Stimulated activated CD4-positive, alpha-beta T cell treated with anti-CD3 and anti-CD28 coated beads, Interleukin-4, amount 100 ng/mL, for 24 hours (primary cell): ENCODE measurements around the gene CD226.
"Not testable (repeated sequence)": the region's sequence is repeated elsewhere in the genome, so short reads cannot be mapped to it uniquely, and the experiment has no call there.

Experiments
- DNase-seq: peaks from one replicate; pipeline ENCODE4 v3.0.0-alpha.2; 2020

The CD226 gene

DNA sequence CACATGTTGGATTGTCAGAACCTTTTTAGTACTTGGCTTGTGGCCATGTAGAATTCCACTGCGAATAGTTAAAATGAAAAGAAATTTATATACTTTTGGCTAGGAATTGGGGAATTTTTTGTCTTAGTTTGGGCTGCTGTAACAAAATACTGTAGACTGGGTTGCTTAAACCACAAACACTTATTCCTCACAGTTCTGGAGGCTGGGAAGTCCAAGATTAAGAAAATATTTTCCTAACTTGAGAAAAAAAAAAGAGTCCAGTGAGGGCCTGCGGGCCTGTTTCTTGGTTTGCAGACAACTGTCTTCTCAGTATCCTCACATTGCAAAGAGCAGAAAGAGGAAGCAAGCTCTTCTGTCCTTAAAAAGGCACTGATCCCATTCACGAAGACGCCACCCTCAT, 81.9 kb downstream of the CD226 start:
- no peak for DNase-seq

DNA sequence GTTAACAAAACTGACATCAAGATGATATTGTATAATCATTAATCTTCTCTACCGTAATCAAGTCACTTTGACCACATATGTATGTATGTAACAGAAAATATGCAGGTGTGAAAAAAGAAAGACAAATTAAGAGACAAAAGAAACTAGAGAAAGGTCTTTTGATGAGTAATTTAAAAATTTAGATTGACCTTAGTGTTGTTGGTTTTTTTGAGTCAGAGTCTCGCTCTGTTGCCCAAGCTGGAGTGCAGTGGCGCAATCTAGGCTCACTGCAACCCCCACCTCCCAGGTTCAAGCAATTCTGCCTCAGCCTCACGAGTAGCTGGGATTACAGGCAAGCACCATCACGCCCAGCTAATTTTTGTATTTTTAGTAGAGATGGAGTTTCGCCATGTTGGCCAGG, 82.9 kb downstream of the CD226 start:
- not testable (repeated sequence) for DNase-seq

- DNase-seq: no peak
These were observed 88.8 kb downstream of the CD226 start for GRCh38 chr18:69858897-69859296.

- no peak for DNase-seq
These were observed 93.2 kb downstream of the CD226 start for GRCh38 chr18:69854455-69854854.

- DNase-seq: no peak
These were observed 94.6 kb downstream of the CD226 start for GRCh38 chr18:69853051-69853450.

DNA sequence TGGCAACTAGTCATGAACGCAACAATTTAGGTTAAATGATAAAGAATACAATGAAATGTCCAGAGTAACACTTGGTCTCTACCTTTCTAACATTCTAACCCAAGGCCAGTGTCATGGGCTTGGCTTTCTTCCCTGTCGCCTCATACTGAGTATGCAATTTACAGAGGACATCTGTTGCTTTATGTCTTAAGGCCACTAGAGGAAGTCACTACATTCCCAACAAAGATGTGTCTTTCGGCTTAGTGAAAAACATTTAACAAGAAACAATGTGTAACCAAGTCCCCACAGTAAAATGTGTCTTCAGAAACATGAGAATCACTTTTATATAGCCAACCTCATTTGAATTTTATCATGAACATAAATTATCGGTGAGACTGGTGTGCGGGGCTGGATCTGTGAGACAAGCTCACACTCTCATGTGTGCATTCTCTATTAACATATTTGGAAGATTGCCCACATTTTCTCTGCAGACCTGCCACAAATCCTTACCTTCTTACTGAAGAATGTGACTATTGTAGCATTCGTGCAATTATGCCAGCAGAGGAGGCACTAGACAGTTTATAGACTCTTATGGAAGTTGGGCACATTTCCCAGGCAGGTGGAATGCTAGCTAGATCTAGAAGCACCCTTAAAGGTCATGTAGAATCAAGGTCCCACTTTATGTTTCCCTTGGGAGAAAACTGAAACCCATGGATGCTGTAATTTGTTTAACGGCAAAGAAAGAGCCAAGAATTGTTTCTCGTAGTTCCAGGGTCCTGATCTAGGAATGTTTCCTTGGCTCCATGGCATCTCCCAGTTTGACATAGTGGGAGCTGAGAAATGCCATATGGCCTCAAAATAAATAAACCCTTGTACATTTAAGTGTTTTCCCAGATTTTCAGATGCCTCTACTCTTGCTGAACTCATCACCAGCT, 101.8 kb downstream of the CD226 start:
- no peak for DNase-seq

- DNase-seq: no peak
These were observed 103.0 kb downstream of the CD226 start for GRCh38 chr18:69844656-69845055.

GRCh38 chr18:69843015-69843414, 104.7 kb downstream of the CD226 start:
- DNase-seq: no peak

DNA sequence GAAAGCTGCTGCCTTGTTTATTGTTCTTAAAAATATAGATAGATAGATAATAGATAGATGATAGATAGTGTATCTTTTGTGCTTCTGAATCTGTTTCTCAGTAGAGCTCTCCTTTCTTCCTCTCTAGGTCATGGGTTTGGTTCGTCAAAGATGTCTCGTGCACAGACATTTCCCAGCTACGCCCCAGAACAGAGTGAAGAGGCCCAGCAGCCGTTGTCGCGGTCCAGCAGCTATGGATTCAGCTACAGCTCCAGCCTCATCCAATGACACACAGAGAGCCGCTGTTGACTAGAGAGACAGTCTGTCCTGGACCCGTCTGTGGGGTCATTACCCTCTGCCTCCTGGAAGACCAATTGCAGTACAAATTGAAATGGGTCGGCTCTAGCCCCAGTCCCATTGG, 106.6 kb downstream of the CD226 start:
- no peak for DNase-seq

- no peak for DNase-seq
These were observed 107.2 kb downstream of the CD226 start for GRCh38 chr18:69840445-69840844.

DNA sequence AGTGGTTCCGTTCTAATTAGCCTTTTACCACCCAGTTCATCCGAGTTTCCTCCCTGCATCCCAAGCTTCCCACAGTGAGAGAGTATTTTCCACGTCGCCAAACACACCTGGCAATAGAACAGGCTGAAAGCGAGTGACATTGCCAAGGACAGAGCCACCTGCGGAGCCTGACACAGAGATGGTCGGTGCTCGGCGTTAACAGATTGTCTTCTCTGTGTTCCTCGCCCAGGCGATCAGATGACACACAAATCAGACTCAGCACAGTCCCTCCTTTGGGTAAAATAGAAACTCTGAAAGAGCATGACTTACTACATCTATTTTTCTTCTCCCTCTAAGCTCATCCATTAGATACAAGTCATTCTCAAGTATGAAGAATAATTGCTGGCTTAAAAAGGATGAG, 107.7 kb downstream of the CD226 start:
- DNase-seq: no peak

DNA sequence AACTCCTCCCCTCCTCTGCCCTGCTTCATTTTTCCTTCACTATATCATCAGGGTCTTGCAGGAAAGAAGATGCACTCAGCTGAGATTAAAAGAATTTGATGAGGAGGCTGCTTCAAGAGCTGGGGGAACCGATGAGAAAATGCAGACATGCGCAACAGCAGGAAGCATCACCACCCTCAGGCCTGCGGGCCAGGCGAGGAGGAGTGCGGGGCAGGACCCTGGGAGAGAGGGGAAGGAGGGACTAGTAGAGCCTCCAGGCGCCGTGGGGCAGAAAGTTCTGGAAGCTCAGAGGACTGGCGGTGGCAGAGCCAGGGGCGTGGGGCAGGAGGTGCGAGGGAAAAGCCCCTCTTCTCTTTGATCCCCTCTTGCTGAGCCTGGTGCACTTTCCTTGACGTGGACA, 108.2 kb downstream of the CD226 start:
- no peak for DNase-seq

- DNase-seq: no peak
These were observed 108.9 kb downstream of the CD226 start for GRCh38 chr18:69838620-69839411.

DNA sequence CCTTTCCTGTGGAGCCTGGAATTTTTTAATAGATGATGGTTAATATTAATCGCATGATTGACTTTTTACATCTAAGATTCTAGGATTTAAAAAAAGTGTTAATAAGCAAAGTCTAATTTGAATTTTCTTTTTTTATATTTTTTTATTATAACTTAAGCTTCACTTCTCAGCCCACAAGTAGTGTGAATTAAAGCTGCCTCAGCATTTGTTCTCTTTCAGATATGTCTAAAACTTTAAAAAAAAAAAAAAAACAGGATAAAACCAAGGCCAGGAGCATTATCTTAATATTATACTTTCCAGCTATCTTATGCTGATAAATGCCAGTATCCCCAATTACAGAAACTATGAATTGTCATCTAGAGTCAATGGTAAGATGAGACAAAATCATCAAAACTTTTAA, 109.7 kb downstream of the CD226 start:
- no peak for DNase-seq

DNA sequence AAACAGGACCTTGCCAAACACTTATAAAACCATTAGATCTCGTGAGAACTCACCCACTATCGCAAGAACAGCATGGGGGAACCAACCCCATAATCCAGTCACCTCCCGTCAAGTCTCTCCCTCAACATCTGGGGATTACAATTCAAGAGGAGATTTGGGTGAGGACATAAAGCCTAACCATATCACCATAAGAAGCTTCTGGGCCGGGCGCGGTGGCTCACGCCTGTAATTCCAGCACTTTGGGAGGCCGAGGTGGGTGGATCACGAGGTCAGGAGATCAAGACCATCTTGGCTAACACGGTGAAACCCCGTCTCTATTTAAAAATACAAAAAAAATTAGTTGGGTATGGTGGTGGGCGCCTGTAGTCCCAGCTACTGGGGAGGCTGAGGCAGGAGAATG, 112.7 kb downstream of the CD226 start:
- DNase-seq: not testable (repeated sequence)

DNA sequence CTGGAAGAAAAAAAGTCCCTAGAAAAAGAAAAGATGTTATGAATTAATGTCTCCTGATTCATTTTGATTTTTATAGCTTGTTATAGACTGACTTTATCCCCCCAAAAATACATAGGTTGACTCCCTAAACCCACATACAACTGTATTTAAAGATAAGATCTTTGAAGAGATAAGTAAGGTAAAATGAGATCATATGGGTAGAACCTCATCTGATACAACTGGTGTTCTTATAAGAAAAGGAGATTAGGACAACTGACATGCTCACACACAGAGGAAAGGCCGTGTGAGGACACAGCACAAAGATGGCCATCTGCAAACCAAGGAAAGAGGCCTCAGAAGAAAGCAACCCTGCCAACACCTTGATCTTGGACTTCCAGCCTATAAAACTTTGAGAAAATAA, 117.5 kb downstream of the CD226 start:
- no peak for DNase-seq

- DNase-seq: no peak
These were observed 127.1 kb downstream of the CD226 start for GRCh38 chr18:69820538-69820937.

GRCh38 chr18:69819460-69819859, 128.2 kb downstream of the CD226 start:
- no peak for DNase-seq

DNA sequence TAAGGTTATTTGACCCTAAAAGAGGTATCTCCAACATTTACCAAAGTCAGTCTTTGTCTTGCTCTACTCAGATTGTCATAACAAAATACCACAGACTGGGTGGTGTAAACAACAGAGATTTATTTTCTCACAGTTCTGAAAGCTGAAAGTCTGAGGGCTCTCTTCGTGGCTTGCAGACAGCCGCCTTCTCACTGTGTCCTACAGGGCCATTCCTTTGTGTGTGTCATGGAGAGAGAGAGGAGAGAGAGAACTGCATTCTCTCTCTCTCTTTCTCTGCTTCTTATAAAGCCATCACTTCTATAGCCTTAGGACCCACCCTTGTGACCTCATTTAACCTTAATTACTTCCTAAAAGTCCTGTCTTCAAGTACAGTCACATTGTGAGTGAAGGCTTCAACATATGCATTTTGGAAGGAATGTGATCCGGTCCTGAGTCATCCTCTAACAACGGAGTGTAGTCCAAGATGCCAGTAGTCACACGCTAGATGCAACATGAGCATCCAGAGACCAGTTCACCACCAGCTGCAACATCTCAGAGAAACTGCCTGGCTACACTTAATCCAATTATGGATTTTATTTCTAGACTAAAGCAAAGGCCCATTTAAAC, 130.2 kb downstream of the CD226 start:
- no peak for DNase-seq

DNA sequence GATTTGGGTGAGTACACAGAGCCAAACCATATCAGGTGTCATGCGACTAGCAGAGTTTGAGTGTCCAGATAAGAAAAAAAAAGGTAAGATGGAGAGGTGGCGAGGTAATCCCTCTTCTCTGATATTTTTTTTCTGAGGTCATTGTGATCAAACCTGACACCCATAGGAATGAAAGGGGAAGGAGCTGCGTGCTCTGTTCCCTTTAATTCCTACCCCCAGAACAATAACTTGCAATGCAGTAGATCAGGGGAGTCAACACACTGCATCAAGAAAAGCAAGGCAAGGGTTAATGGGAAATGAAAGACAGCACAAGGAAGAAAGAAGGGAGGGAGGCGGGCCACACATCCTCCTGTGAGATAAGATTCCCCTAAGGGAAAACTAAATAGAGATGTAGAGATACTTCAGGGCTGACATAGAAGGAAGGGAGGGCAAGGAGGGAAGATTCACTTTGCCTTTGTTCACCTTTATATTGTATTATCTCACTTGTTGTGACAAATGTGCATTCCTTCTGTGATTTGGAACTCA, 132.8 kb downstream of the CD226 start:
- no peak for DNase-seq

GRCh38 chr18:69813559-69813958, 134.1 kb downstream of the CD226 start:
- DNase-seq: no peak

DNA sequence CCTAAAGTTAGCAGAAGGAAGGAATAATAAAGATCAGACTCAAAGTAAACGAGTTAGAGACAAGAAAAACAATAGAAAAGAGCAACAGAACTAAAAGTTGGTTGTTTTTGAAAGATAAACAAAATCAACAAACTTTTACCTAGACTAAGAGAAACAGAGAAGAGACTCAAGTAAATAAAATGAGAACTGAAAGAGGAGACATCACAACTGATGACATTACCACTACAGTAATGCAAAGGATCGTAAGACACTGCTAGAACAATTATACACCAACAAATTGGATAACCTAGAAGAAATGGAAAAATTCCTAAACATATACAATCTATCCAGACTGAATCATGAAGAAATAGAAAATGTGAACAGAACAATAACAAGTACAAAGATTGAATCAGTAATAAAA, 139.3 kb downstream of the CD226 start:
- DNase-seq: no peak

DNA sequence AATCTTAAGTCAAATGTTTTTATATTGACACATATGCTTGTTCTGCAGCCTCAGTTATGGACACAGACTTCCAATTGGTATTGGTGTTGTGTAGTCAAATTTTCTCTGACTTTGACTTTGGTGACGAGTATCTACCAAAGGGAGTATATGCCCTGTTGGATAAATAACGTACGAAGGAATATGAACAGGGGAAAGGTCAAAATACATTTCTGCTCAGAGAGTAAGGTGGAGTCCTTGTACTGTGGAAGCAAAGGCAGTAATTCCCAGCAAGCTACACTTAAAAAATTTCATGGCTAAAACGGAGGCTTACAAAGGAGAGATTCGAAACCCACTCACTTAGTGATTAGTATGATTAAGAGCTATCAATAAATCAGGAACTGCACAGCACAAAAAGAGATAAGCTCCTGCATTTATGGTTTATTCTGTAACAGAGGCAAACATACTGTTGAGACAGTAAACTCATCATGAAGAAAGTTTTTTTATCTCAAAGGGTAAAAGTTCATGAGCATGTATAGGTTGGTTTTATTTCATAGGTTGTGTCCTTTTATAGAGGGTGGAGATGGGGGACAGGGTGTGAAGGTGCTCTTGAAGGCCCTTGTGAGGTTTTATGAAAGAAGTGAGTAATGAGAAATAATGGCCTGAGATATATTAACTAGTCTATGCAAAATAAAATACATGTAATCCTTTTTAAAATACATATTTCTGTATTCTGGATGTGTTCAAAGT, 142.7 kb downstream of the CD226 start:
- DNase-seq: no peak
